ENCODE data around the gene HPSE2.

- TF ChIP-seq MAX (IDR thresholded peaks at IDR 0.05): no peak
- no peak for TF ChIP-seq CTCF (IDR thresholded peaks at IDR 0.05)
- no peak for TF ChIP-seq ZFP36 (IDR thresholded peaks at IDR 0.05; ENCODE audit: borderline replicate concordance, partially characterized antibody)
- TF ChIP-seq POLR2A (IDR thresholded peaks at IDR 0.05; ENCODE audit: low read length): no peak
- TF ChIP-seq EP300 (IDR thresholded peaks at IDR 0.05): no peak
- no peak for TF ChIP-seq NR3C1 (IDR thresholded peaks at IDR 0.05)
- no peak for TF ChIP-seq JUN (IDR thresholded peaks at IDR 0.05)
- TF ChIP-seq MYC (IDR thresholded peaks at IDR 0.05; ENCODE audit: borderline replicate concordance, low read length): no peak
- TF ChIP-seq PHF8 (IDR thresholded peaks at IDR 0.05; ENCODE audit: borderline replicate concordance, low read depth): no peak
These were observed 74.5 kb downstream of the HPSE2 start for GRCh38 chr10:99161165-99161564.

Data from A549 (cell line).